SU-DHL-6 (cell line): ENCODE data around the gene KLHL15.

Experiments
- H2AFZ ChIP-seq: fragments of 200-600 bp; sonication (generic); 2 replicates; pipeline ENCODE4 v1.6.1; 2014; ENCODE audit warnings: low read depth, mild to moderate bottlenecking, moderate library complexity, mixed read lengths, antibody characterized with exemption, low read length; ENCODE audit not compliant: severe bottlenecking
- H3F3A ChIP-seq: fragments of 200-600 bp; shearing (Covaris generic); 2 replicates; pipeline ENCODE4 v1.6.0; 2016; ENCODE audit warnings: antibody characterized with exemption, mild to moderate bottlenecking; ENCODE audit not compliant: insufficient read depth
- H3K27ac ChIP-seq: fragments of 200-600 bp; sonication (generic); 2 replicates; pipeline ENCODE4 v1.5.1; 2016; ENCODE audit warnings: low read depth, mild to moderate bottlenecking, low read length, moderate library complexity, mixed read lengths
- H3K27me3 ChIP-seq: fragments of 200-600 bp; sonication (generic), shearing (Covaris generic); 2 replicates; pipeline ENCODE4 v1.6.0; 2014; ENCODE audit warnings: mild to moderate bottlenecking, low read length
- H3K36me3 ChIP-seq: fragments of 200-600 bp; sonication (generic); 2 replicates; pipeline ENCODE4 v1.6.1; 2014; ENCODE audit warnings: mild to moderate bottlenecking, low read length, mixed read lengths
- H3K4me2 ChIP-seq: fragments of 300-600, 200-600 bp; shearing (Covaris generic), sonication (generic); 2 replicates; pipeline ENCODE4 v1.6.0; 2014; ENCODE audit warnings: low read length, low read depth, mild to moderate bottlenecking; ENCODE audit not compliant: poor library complexity, severe bottlenecking
- H3K4me3 ChIP-seq: fragments of 200-600 bp; sonication (generic); 2 replicates; pipeline ENCODE4 v1.5.1; 2014; ENCODE audit warnings: antibody characterized with exemption, low read length, mild to moderate bottlenecking, mixed read lengths; ENCODE audit not compliant: insufficient read depth, poor library complexity, severe bottlenecking
- H3K79me2 ChIP-seq: fragments of 200-600 bp; sonication (generic); 2 replicates; pipeline ENCODE4 v1.6.1; 2014; ENCODE audit warnings: mild to moderate bottlenecking, low read length, moderate library complexity; ENCODE audit not compliant: insufficient read depth
- H3K9ac ChIP-seq: fragments of 200-600 bp; sonication (generic); 2 replicates; pipeline ENCODE4 v1.7.0; 2014; ENCODE audit warnings: mild to moderate bottlenecking, low read length
- H3K9me2 ChIP-seq: fragments of 200-600 bp; sonication (generic); replicated peaks from 2 replicates; pipeline ENCODE4 v1.6.1; 2014; ENCODE audit warnings: low read length; ENCODE audit not compliant: insufficient read depth
- H3K9me3 ChIP-seq: fragments of 200-600 bp; sonication (generic); 2 replicates; pipeline ENCODE4 v1.6.1; 2014; ENCODE audit warnings: low read length, mixed read lengths; ENCODE audit not compliant: insufficient read depth
- H4K20me1 ChIP-seq: fragments of 200-600 bp; sonication (generic); 2 replicates; pipeline ENCODE4 v1.6.1; 2014; ENCODE audit warnings: low read depth, mild to moderate bottlenecking, antibody characterized with exemption, low read length, moderate library complexity, mixed read lengths
- EZH2phosphoT487 ChIP-seq: fragments of 200-600 bp; sonication (generic), shearing (Covaris generic); conservative IDR thresholded peaks from 2 replicates; pipeline ENCODE4 v1.6.1; 2018; ENCODE audit warnings: mild to moderate bottlenecking, antibody characterized with exemption, low read length, moderate library complexity, mixed read lengths
- TF ChIP-seq, protein P1 (sequence below): fragments of 200-600 bp; sonication (generic); IDR thresholded peaks from one replicate; pipeline ENCODE4 v1.5.1; 2017; ENCODE audit warnings: antibody characterized with exemption, mild to moderate bottlenecking, low read length, moderate library complexity; ENCODE audit not compliant: insufficient read depth, poor library complexity, severe bottlenecking

The KLHL15 gene

DNA sequence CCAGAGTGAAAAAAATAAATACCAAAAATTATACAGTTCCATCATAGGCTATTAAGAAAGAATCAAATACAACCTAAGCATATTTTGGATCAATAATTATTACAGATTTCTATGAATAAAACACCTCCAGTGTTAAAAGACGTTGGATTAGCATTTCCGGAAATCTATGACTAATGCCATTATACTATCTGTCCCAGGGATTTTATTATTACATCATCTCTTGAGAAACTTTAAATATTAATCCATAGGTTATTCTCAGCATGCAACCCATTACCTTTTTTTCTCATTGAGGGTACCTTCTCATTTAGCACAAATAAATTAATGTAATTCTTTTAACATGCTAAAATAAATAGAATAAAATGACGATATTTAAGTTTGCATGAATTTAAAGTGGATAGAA, 74.6 kb downstream of the KLHL15 start:
- Histone ChIP-seq H3K79me2 (no peaks in the 10 kb centered on the region), H2AFZ (no peak overlapping the region), H3F3A (no peaks in the 10 kb centered on the region), H3K27me3 (no peaks in the 10 kb centered on the region), H3K36me3 (no peaks in the 10 kb centered on the region), H4K20me1 (no peaks in the 10 kb centered on the region), H3K27ac (no peak overlapping the region), H3K9me3 (no peaks in the 10 kb centered on the region), H3K4me3 (no peak overlapping the region), H3K9ac (no peak overlapping the region), H3K4me2 (no peak overlapping the region), H3K9me2 (no peaks in the 10 kb centered on the region)
- no peak for TF ChIP-seq EZH2phosphoT487
- TF ChIP-seq, protein P1, sequence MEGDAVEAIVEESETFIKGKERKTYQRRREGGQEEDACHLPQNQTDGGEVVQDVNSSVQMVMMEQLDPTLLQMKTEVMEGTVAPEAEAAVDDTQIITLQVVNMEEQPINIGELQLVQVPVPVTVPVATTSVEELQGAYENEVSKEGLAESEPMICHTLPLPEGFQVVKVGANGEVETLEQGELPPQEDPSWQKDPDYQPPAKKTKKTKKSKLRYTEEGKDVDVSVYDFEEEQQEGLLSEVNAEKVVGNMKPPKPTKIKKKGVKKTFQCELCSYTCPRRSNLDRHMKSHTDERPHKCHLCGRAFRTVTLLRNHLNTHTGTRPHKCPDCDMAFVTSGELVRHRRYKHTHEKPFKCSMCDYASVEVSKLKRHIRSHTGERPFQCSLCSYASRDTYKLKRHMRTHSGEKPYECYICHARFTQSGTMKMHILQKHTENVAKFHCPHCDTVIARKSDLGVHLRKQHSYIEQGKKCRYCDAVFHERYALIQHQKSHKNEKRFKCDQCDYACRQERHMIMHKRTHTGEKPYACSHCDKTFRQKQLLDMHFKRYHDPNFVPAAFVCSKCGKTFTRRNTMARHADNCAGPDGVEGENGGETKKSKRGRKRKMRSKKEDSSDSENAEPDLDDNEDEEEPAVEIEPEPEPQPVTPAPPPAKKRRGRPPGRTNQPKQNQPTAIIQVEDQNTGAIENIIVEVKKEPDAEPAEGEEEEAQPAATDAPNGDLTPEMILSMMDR, result no peak

DNA sequence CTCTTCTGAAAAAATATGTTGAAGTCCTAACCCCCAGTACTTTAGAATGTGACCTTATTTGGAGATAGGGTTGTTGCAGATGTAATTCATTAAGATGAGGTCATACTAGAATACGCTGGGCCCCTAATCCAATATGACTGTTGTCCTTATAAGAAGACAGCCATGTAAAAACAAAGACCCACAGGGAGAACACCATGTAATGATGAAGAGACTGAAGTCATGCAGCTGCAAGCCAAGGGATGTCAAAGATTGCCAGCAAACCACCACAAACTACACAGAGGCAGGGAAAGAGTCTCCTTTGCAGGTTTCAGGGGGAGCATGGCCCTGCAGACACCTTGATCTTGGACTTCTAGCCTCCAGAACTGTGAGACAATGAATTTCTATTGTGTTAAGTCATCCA, 81.8 kb downstream of the KLHL15 start:
- no peaks in the 10 kb centered on the region for H3K9me3 ChIP-seq
- H3K4me3 ChIP-seq, result no peak overlapping the region
- no peaks in the 10 kb centered on the region for H3K36me3 ChIP-seq
- H2AFZ ChIP-seq, result no peak overlapping the region
- no peak overlapping the region for H3K4me2 ChIP-seq
- no peaks in the 10 kb centered on the region for H3K79me2 ChIP-seq
- H3K9me2 ChIP-seq, result no peaks in the 10 kb centered on the region
- H4K20me1 ChIP-seq, result no peaks in the 10 kb centered on the region
- no peaks in the 10 kb centered on the region for H3K27me3 ChIP-seq
- H3F3A ChIP-seq, result no peaks in the 10 kb centered on the region
- no peak overlapping the region for H3K9ac ChIP-seq
- TF ChIP-seq, protein P1, result no peak
- no peak for TF ChIP-seq EZH2phosphoT487
- no peak overlapping the region for H3K27ac ChIP-seq

DNA sequence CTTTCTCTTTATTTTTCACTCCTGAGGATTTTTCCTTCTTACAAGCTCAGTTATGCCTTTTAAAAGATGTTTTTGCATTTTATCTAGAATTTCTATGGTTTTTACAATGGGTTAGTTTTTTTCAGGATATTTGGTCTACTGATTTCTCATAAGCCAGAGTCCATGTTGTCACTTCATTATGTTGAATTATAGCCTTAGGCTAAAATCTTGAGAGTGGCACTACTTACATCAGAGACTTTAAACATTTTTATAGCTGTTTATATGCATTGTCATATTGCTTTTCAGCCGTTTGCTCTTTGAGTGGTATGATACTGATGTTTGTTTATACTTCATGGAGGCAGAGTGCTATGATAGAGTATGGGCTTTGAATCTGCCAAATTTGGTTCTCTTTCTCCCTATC, 82.8 kb downstream of the KLHL15 start:
- Histone ChIP-seq H3K4me3 (no peak overlapping the region), H2AFZ (no peak overlapping the region), H3K27me3 (no peaks in the 10 kb centered on the region), H3K27ac (no peak overlapping the region), H4K20me1 (no peaks in the 10 kb centered on the region), H3K9me2 (no peaks in the 10 kb centered on the region), H3K9me3 (no peaks in the 10 kb centered on the region), H3K79me2 (no peaks in the 10 kb centered on the region), H3F3A (no peaks in the 10 kb centered on the region), H3K4me2 (no peak overlapping the region), H3K36me3 (no peaks in the 10 kb centered on the region), H3K9ac (no peak overlapping the region)
- no peak for TF ChIP-seq EZH2phosphoT487
- TF ChIP-seq, protein P1, result no peak
